Mesothelial cell of epicardium (in vitro differentiated cells): ENCODE measurements around the gene CSKMT. TPM values are rescaled to one million over a fixed set of nuclear protein-coding genes. Genes with fewer than 3 reads are reported as not detected.
"Not testable (repeated sequence)": the region's sequence is repeated elsewhere in the genome, so short reads cannot be mapped to it uniquely, and the experiment has no call there.

ENCODE experiments used
- DNase-seq, 2 experiments: peaks; one replicate each; pipeline ENCODE4 v3.0.0; 2021; ENCODE audit warnings: low spot score in 2 of 2; ENCODE audit not compliant: unreplicated experiment in 2 of 2
- H3K27ac Mint-ChIP-seq: 2 replicates; pipeline ENCODE4 v1.8.0; 2021; ENCODE audit warnings: mixed read lengths
- H3K27me3 Mint-ChIP-seq: 2 replicates; pipeline ENCODE4 v1.8.0; 2021; ENCODE audit warnings: low read depth, mixed read lengths
- H3K36me3 Mint-ChIP-seq: 2 replicates; pipeline ENCODE4 v1.8.0; 2021; ENCODE audit warnings: mixed read lengths
- H3K4me1 Mint-ChIP-seq: 2 replicates; pipeline ENCODE4 v1.8.0; 2021; ENCODE audit warnings: mixed read lengths
- H3K4me3 Mint-ChIP-seq: 2 replicates; pipeline ENCODE4 v1.8.0; 2021; ENCODE audit warnings: mild to moderate bottlenecking, moderate library complexity, mixed read lengths
- H3K9me3 Mint-ChIP-seq: 2 replicates; pipeline ENCODE4 v1.8.0; 2021; ENCODE audit warnings: mixed read lengths
- CTCF ChIP-seq: fragments of 200-600 bp; sonication (generic); IDR thresholded peaks from one replicate; pipeline ENCODE4 v1.5.0; 2021; ENCODE audit warnings: antibody characterized with exemption; ENCODE audit not compliant: unreplicated experiment
- total RNA-seq: library from RNA; stranded (reverse); gene quantifications from 3 replicates; pipeline ENCODE4 v1.2.1, GENCODE V29; 2021

CSKMT gene
- total RNA-seq, 1 donor from 2014 or later = 20.6 TPM

GRCh38 chr11:62649486-62649885, 15.6 kb upstream of the CSKMT start:
- no peaks in the 10 kb centered on the region for H3K9me3 Mint-ChIP-seq
- no peak overlapping the region for H3K4me3 Mint-ChIP-seq

GRCh38 chr11:62650283-62650682, 14.8 kb upstream of the CSKMT start:
- Mint-ChIP-seq H3K27ac (peak overlapping the region; percentile 12), H3K4me1 (peaks cover 22% of the 10 kb centered on the region)
- not testable (repeated sequence) for DNase-seq, H3K4me3 Mint-ChIP-seq, H3K9me3 Mint-ChIP-seq, H3K27me3 Mint-ChIP-seq, H3K36me3 Mint-ChIP-seq

More at GRCh38 chr11:62649486-62649885, 15.6 kb upstream of the CSKMT start:
- Mint-ChIP-seq H3K4me1 (peaks cover 25% of the 10 kb centered on the region), H3K27ac (no peak overlapping the region), H3K36me3 (peaks cover 4% of the 10 kb centered on the region), H3K27me3 (no peaks in the 10 kb centered on the region)
- no peak for TF ChIP-seq CTCF
- DNase-seq = no peak

- Mint-ChIP-seq H3K27ac (peak overlapping the region; percentile 96), H3K4me1 (peaks cover 12% of the 10 kb centered on the region), H3K4me3 (peak overlapping the region; percentile 90), H3K9me3 (no peaks in the 10 kb centered on the region), H3K27me3 (no peaks in the 10 kb centered on the region), H3K36me3 (peaks cover 4% of the 10 kb centered on the region)
- DNase-seq = no peak
- TF ChIP-seq CTCF = no peak
Observed at GRCh38 chr11:62652161-62653006, 12.7 kb upstream of the CSKMT start.

- DNase-seq = no peak
- Mint-ChIP-seq H3K27me3 (no peaks in the 10 kb centered on the region), H3K4me3 (peak overlapping the region; percentile 18), H3K36me3 (peaks cover 4% of the 10 kb centered on the region), H3K4me1 (peaks cover 12% of the 10 kb centered on the region), H3K9me3 (no peaks in the 10 kb centered on the region), H3K27ac (no peak overlapping the region)
- no peak for TF ChIP-seq CTCF
Observed at GRCh38 chr11:62654297-62654696, 10.8 kb upstream of the CSKMT start.

- Mint-ChIP-seq H3K4me1 (peaks cover 10% of the 10 kb centered on the region), H3K36me3 (no peaks in the 10 kb centered on the region), H3K9me3 (no peaks in the 10 kb centered on the region), H3K27me3 (no peaks in the 10 kb centered on the region), H3K27ac (peak overlapping the region; percentile 17), H3K4me3 (no peak overlapping the region)
- TF ChIP-seq CTCF = no peak
- no peak for DNase-seq
Observed at GRCh38 chr11:62656796-62657429, 8.2 kb upstream of the CSKMT start.

GRCh38 chr11:62664405-62665074, 572 bp upstream of the CSKMT start:
- Mint-ChIP-seq H3K27ac (peak overlapping the region; percentile 97), H3K9me3 (no peaks in the 10 kb centered on the region), H3K4me3 (peak overlapping the region; percentile 96), H3K4me1 (peaks cover 19% of the 10 kb centered on the region), H3K27me3 (no peaks in the 10 kb centered on the region), H3K36me3 (peaks cover 5% of the 10 kb centered on the region)
- TF ChIP-seq CTCF = no peak
- no peak for DNase-seq
